H1 (cell line): Measurements from ENCODE around the gene TSPAN9. TPM values are rescaled to one million over a fixed set of nuclear protein-coding genes. Genes with fewer than 3 reads are reported as not detected.
A peak's percentile ranks its signal among the peaks of the same experiment; 100 is the strongest.

Experiments
- CTCF ChIA-PET: fragments of 300-600 bp; sonication (Branson Sonifier 250); formaldehyde crosslinking; loops from one replicate; lab custom pipeline; 2021; ENCODE audit not compliant: partially characterized antibody; lab: Charles Lee
- POLR2A ChIA-PET: fragments of 300-600 bp; sonication (Branson Sonifier 250); formaldehyde crosslinking; loops from one replicate; lab custom pipeline; 2021; ENCODE audit warnings: inconsistent platforms; ENCODE audit not compliant: partially characterized antibody; lab: Charles Lee
- DNase-seq, 2 experiments: peaks; one replicate each; pipeline versions ENCODE4 v3.0.0 to v3.0.0-alpha.2; 2010 to 2022; ENCODE audit warnings: low spot score in 2 of 2, low read depth in 1 of 2, mixed read lengths in 1 of 2
- FAIRE-seq: peaks from 2 replicates; lab custom pipeline; 2011; peaks lifted over from hg19 to GRCh38; lab: Jason Lieb, UNC
- H2AFZ ChIP-seq: 2 replicates; pipeline ENCODE4 v1.8.1; 2012; ENCODE audit warnings: low read length, inconsistent platforms
- H2AK5ac ChIP-seq: 2 replicates; pipeline ENCODE4 v1.6.1; 2013; ENCODE audit warnings: low read depth, low read length
- H2BK120ac ChIP-seq: replicated peaks from 2 replicates; pipeline ENCODE3; 2013; ENCODE audit warnings: low read depth, low read length, inconsistent platforms
- H2BK12ac ChIP-seq: 2 replicates; pipeline ENCODE4 v1.6.1; 2013; ENCODE audit warnings: low read depth, low read length
- H2BK15ac ChIP-seq: 2 replicates; pipeline ENCODE4 v1.6.1; 2013; ENCODE audit warnings: low read length
- H2BK20ac ChIP-seq: 2 replicates; pipeline ENCODE4 v1.6.1; 2013; ENCODE audit warnings: low read length
- H2BK5ac ChIP-seq: 2 replicates; pipeline ENCODE4 v1.6.1; 2013; ENCODE audit warnings: low read depth, low read length
- H3K14ac ChIP-seq: 2 replicates; pipeline ENCODE4 v1.6.1; 2013; ENCODE audit warnings: inconsistent platforms; ENCODE audit not compliant: insufficient read length
- H3K18ac ChIP-seq: 2 replicates; pipeline ENCODE4 v1.6.1; 2013; ENCODE audit warnings: low read length; ENCODE audit errors: extremely low read depth
- H3K23ac ChIP-seq: 2 replicates; pipeline ENCODE4 v1.6.1; 2013; ENCODE audit warnings: inconsistent platforms; ENCODE audit not compliant: insufficient read length
- H3K23me2 ChIP-seq: 2 replicates; pipeline ENCODE4 v1.6.1; 2013; ENCODE audit warnings: low read depth, low read length
- H3K27ac ChIP-seq: 2 replicates; pipeline ENCODE4 v1.6.1; 2011; ENCODE audit warnings: low read depth, low read length, inconsistent platforms
- H3K27me3 ChIP-seq, 4 experiments: replicated peaks in 1 of 4; 1 replicate in 1 of 4; 2 replicates in 3 of 4; pipeline versions ENCODE4 v1.6.1 to v1.8.1; 2011 to 2013; ENCODE audit warnings: low read length in 3 of 4, mild to moderate bottlenecking in 3 of 4, inconsistent platforms in 2 of 4, mixed read lengths in 2 of 4, moderate library complexity in 1 of 4; ENCODE audit not compliant: control insufficient read depth in 3 of 4, insufficient read depth in 3 of 4; ENCODE audit errors: extremely low read depth in 1 of 4
- H3K36me3 ChIP-seq, 4 experiments: 2 replicates each; pipeline versions ENCODE4 v1.6.1 to v1.8.1; 2011 to 2013; ENCODE audit warnings: mild to moderate bottlenecking in 4 of 4, low read length in 3 of 4, moderate library complexity in 2 of 4, control low read depth in 1 of 4, inconsistent platforms in 1 of 4; ENCODE audit not compliant: insufficient read depth in 4 of 4, control insufficient read depth in 2 of 4
- H3K4ac ChIP-seq: replicated peaks from 2 replicates; pipeline ENCODE3; 2013; ENCODE audit warnings: low read length, low read depth, mixed read lengths, inconsistent platforms; ENCODE audit not compliant: insufficient read length
- H3K4me1 ChIP-seq, 4 experiments: replicated peaks in 1 of 4; 1 replicate in 1 of 4; 2 replicates in 3 of 4; pipeline versions ENCODE4 v1.6.1 to v1.8.1; 2011 to 2013; ENCODE audit warnings: low read length in 3 of 4, inconsistent platforms in 2 of 4, mixed read lengths in 1 of 4; ENCODE audit not compliant: insufficient read depth in 4 of 4, control insufficient read depth in 3 of 4
- H3K4me2 ChIP-seq, 2 experiments: 2 replicates each; pipeline versions ENCODE4 v1.6.1 to v1.8.1; 2011 to 2013; ENCODE audit warnings: low read depth in 2 of 2, low read length in 2 of 2, control low read depth in 1 of 2, inconsistent platforms in 1 of 2, mild to moderate bottlenecking in 1 of 2; ENCODE audit not compliant: insufficient read depth in 1 of 2
- H3K4me3 ChIP-seq, 4 experiments: fragments of 200-600, 300-600 bp in 1 of 4; sonication (generic), shearing (Covaris generic), sonication (Bioruptor Twin) in 1 of 4; 2 replicates each; pipeline versions ENCODE4 v1.5.1 to v1.8.1; 2011 to 2016; ENCODE audit warnings: low read length in 4 of 4, low read depth in 3 of 4, control low read depth in 2 of 4, inconsistent platforms in 2 of 4, mild to moderate bottlenecking in 2 of 4, mixed read lengths in 1 of 4, moderate library complexity in 1 of 4; ENCODE audit not compliant: insufficient read depth in 2 of 4; ENCODE audit errors: extremely low read depth in 1 of 4
- H3K56ac ChIP-seq: replicated peaks from 2 replicates; pipeline ENCODE3; 2013; ENCODE audit warnings: low read depth, mild to moderate bottlenecking, mixed read lengths, low read length, inconsistent platforms; ENCODE audit not compliant: insufficient read length
- H3K79me1 ChIP-seq: 2 replicates; pipeline ENCODE4 v1.6.1; 2013; ENCODE audit warnings: low read depth, low read length, control low read depth
- H3K79me2 ChIP-seq, 2 experiments: 2 replicates each; pipeline versions ENCODE4 v1.6.1 to v1.8.1; 2012 to 2013; ENCODE audit warnings: low read length in 2 of 2, mild to moderate bottlenecking in 2 of 2, inconsistent platforms in 1 of 2; ENCODE audit not compliant: insufficient read depth in 2 of 2, control insufficient read depth in 1 of 2
- H3K9ac ChIP-seq, 4 experiments: replicated peaks in 1 of 4; 1 replicate in 1 of 4; 2 replicates in 3 of 4; pipeline versions ENCODE4 v1.6.1 to v1.8.1; 2011 to 2013; ENCODE audit warnings: low read depth in 3 of 4, low read length in 3 of 4, control low read depth in 2 of 4, mild to moderate bottlenecking in 2 of 4, moderate library complexity in 2 of 4, inconsistent platforms in 1 of 4; ENCODE audit errors: extremely low read depth in 1 of 4
- H3K9me3 ChIP-seq, 2 experiments: 2 replicates each; pipeline versions ENCODE4 v1.6.1 to v1.8.1; 2012 to 2013; ENCODE audit warnings: mild to moderate bottlenecking in 2 of 2, moderate library complexity in 2 of 2, control low read depth in 1 of 2, inconsistent platforms in 1 of 2, low read depth in 1 of 2, low read length in 1 of 2, mixed read lengths in 1 of 2; ENCODE audit not compliant: insufficient read depth in 2 of 2
- H4K20me1 ChIP-seq, 2 experiments: replicated peaks in 1 of 2; 2 replicates each; pipeline versions ENCODE3 to v1.8.1; 2011 to 2013; ENCODE audit warnings: inconsistent platforms in 2 of 2, low read length in 2 of 2, mild to moderate bottlenecking in 1 of 2; ENCODE audit not compliant: insufficient read depth in 2 of 2, control insufficient read depth in 1 of 2
- H4K5ac ChIP-seq: 2 replicates; pipeline ENCODE4 v1.6.1; 2013; ENCODE audit warnings: low read length, low read depth, mixed read lengths, inconsistent platforms; ENCODE audit not compliant: insufficient read length
- H4K8ac ChIP-seq: 2 replicates; pipeline ENCODE4 v1.8.0; 2013; ENCODE audit warnings: mild to moderate bottlenecking, moderate library complexity, low read length, inconsistent platforms; ENCODE audit not compliant: insufficient read depth; ENCODE audit errors: extremely low read depth
- H4K91ac ChIP-seq: replicated peaks from 2 replicates; pipeline ENCODE3; 2013; ENCODE audit warnings: low read length, mixed read lengths, inconsistent platforms; ENCODE audit not compliant: insufficient read length
- CBX8 ChIP-seq: fragments of 300-800, 300-1000 bp; sonication (generic); IDR thresholded peaks from 2 replicates; pipeline ENCODE4 v1.7.1; 2016; ENCODE audit warnings: low read depth, low read length, borderline replicate concordance
- CTBP2 ChIP-seq: IDR thresholded peaks from 2 replicates; pipeline ENCODE4 v1.7.0; 2011; ENCODE audit warnings: borderline replicate concordance, mild to moderate bottlenecking, moderate library complexity, mixed read lengths, low read length; ENCODE audit not compliant: insufficient read depth, insufficient read length
- GABPA ChIP-seq: IDR thresholded peaks from 2 replicates; pipeline ENCODE4 v1.6.1; 2011; ENCODE audit warnings: mild to moderate bottlenecking, low read length, moderate library complexity, borderline replicate concordance; ENCODE audit not compliant: insufficient read depth
- MAX ChIP-seq: IDR thresholded peaks from 2 replicates; pipeline ENCODE4 v1.6.1; 2012; ENCODE audit warnings: inconsistent platforms
- SP1 ChIP-seq: IDR thresholded peaks from 2 replicates; pipeline ENCODE4 v1.6.1; 2011; ENCODE audit warnings: low read depth, low read length
- SRF ChIP-seq: IDR thresholded peaks from 2 replicates; pipeline ENCODE4 v1.6.1; 2011; ENCODE audit warnings: mild to moderate bottlenecking, low read depth, low read length, moderate library complexity
- TCF12 ChIP-seq: IDR thresholded peaks from 2 replicates; pipeline ENCODE4 v1.6.1; 2011; ENCODE audit warnings: low read depth, mild to moderate bottlenecking, low read length
- ZNF274 ChIP-seq: IDR thresholded peaks from 2 replicates; pipeline ENCODE4 v1.7.0; 2012; ENCODE audit warnings: low read length, borderline replicate concordance; ENCODE audit errors: extremely low read depth
- WGBS, 2 experiments: shearing (Covaris generic) in 1 of 2; methylation state at CpG; one replicate each; pipeline versions ENCODE4 v1.1.6 to v1.1.7; 2013 to 2015; ENCODE audit warnings: low lambda C conversion rate in 2 of 2, mixed read lengths in 2 of 2, inconsistent platforms in 1 of 2, low coverage in 1 of 2, missing lambda C conversion rate in 1 of 2; ENCODE audit not compliant: insufficient replicate concordance in 2 of 2, insufficient coverage in 1 of 2, insufficient read length in 1 of 2; ENCODE audit errors: extremely low coverage in 1 of 2, missing lambda C conversion rate in 1 of 2; 5-methylcytosine and 5-hydroxymethylcytosine counted together
- polyA plus RNA-seq, 7 experiments: library from polyadenylated mRNA; depleted of rRNA in 3 of 7; stranded (reverse) in 5 of 7; unstranded in 2 of 7; fragments of >200 nt in 5 of 7; fragments of 200-250 nt in 2 of 7; gene quantifications; 1 replicate in 5 of 7; 2 replicates in 1 of 7; 4 replicates in 1 of 7; pipeline versions ENCODE4 v1.2.1 to v1.2.3, GENCODE V29; 2011 to 2013; ENCODE audit warnings: missing spikeins in 2 of 7, mixed read lengths in 2 of 7
- total RNA-seq: library from RNA; stranded (reverse); fragmentation: NEBNext Ultra II Directional; extraction: Animal tissue kit (Norgen Biotek cat#: 25700); gene quantifications from 2 replicates; pipeline ENCODE4 v1.2.1, GENCODE V29; 2021
- TF ChIP-seq, protein P1 (sequence below): IDR thresholded peaks from 2 replicates; pipeline ENCODE4 v1.6.1; 2012; ENCODE audit warnings: inconsistent platforms
- TF ChIP-seq, protein P2 (sequence below): IDR thresholded peaks from 2 replicates; pipeline ENCODE4 v1.6.1; 2011; ENCODE audit warnings: low read length, improper control_type of control experiment

The TSPAN9 gene
- total and polyA plus RNA-seq, 2 of the 8 experiments (the other 6 are each of a cell fraction or from before 2014, with no cell fraction given) = 11.5 to 29.1 TPM

DNA sequence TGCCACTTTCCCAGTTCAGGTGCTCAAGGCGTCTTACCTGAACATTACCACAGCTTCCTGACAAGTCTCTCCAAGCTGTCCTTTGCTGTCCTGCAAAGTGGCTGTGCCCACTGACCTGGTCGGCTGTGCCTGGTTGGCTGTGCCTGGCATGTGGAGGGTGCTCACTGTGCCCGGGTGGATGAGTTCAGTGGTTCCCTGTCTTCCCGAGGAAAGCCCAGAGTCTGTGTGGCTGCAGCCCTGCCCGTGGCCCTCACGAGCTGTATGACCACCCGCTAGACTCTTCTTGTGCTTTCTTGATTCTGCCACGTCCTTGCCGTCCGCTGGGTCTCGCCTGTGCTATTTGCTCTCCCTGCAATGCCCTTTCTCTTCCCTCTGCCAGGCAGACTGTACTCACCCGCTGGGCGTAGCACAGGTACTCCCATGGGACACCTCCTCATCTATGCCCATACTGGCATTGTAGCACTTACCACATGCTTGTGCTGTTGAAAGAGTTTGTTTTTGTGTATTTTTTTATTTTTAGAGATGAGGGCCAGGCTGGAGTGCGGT is 95.9 kb downstream of the TSPAN9 start:
- FAIRE-seq = no peak
- TF ChIP-seq SP1 (no peak), CBX8 (no peak), GABPA (no peak), SRF (no peak), MAX (no peak), TCF12 (no peak), CTBP2 (no peak), ZNF274 (no peak)
- TF ChIP-seq, protein P1, sequence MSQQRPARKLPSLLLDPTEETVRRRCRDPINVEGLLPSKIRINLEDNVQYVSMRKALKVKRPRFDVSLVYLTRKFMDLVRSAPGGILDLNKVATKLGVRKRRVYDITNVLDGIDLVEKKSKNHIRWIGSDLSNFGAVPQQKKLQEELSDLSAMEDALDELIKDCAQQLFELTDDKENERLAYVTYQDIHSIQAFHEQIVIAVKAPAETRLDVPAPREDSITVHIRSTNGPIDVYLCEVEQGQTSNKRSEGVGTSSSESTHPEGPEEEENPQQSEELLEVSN = no peak
- TF ChIP-seq, protein P2, sequence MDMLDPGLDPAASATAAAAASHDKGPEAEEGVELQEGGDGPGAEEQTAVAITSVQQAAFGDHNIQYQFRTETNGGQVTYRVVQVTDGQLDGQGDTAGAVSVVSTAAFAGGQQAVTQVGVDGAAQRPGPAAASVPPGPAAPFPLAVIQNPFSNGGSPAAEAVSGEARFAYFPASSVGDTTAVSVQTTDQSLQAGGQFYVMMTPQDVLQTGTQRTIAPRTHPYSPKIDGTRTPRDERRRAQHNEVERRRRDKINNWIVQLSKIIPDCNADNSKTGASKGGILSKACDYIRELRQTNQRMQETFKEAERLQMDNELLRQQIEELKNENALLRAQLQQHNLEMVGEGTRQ = no peak

More for the DNA sequence above, 95.9 kb downstream of the TSPAN9 start:
- Histone ChIP-seq H4K91ac (no peak overlapping the region), H3K79me1 (peaks cover 4% of the 10 kb centered on the region; the same call in 1 of the 2 replicates), H4K5ac (no peak overlapping the region), H3K4me1 (peaks cover 3 to 20% (median 15%) of the 10 kb centered on the region in 4 experiments), H2BK12ac (peak overlapping the region; percentile 27; the same call in 1 of the 2 replicates), H2AK5ac (0 out of 2 replicates have a peak overlapping the region, but pooled peaks have one; percentile 4), H3K36me3 (no peaks in the 10 kb centered on the region), H3K4me3 (no peak overlapping the region), H3K23ac (no peak overlapping the region), H3K27ac (no peak overlapping the region), H2BK15ac (peak overlapping the region; percentile 75; the same call in 1 of the 2 replicates), H3K9me3 (no peaks in the 10 kb centered on the region), H2AFZ (no peak overlapping the region), H3K14ac (no peak overlapping the region), H3K4me2 (no peak overlapping the region), H3K79me2 (no peaks in the 10 kb centered on the region), H3K23me2 (peaks cover 3% of the 10 kb centered on the region; the same call in 1 of the 2 replicates), H2BK120ac (no peak overlapping the region), H3K27me3 (no peaks in the 10 kb centered on the region), H3K4ac (no peak overlapping the region), H3K18ac (peak overlapping the region; percentile 71; the same call in 1 of the 2 replicates), H3K9ac (no peak overlapping the region), H3K56ac (no peak overlapping the region), H2BK20ac (no peak overlapping the region), H4K20me1 (no peaks in the 10 kb centered on the region), H4K8ac (no peak overlapping the region), H2BK5ac (peak overlapping the region; percentile 53; the same call in 1 of the 2 replicates)
- ChIA-PET POLR2A (interaction anchor here (1.3 to 1.5 kb wide), 2 partner anchors 9 to 27 kb away, joined by 3 to 4 read pairs; no protein-coding TSS in a partner anchor), CTCF (interaction anchor here (1.0 to 11.4 kb wide), 7 partner anchors 9 to 63 kb away, joined by 3 to 95 read pairs (median 8); no protein-coding TSS in a partner anchor)
- WGBS, 2 experiments = 91% methylated on average over 14 of the region's 14 CpGs; no CpG with 5 or more reads in 1 of the 2 experiments
- DNase-seq = no peak
